Neural progenitor cell (in vitro differentiated cells): ENCODE results near the gene TNFRSF9.
"Not testable (repeated sequence)": the region's sequence is repeated elsewhere in the genome, so short reads cannot be mapped to it uniquely, and the experiment has no call there.

Experiments
- CTCF ChIP-seq: fragments of 200-600 bp; sonication (generic); IDR thresholded peaks from 2 replicates; pipeline ENCODE4 v1.5.1; 2017; ENCODE audit warnings: antibody characterized with exemption, mild to moderate bottlenecking
- EZH2 ChIP-seq: fragments of 200-600 bp; sonication (generic); IDR thresholded peaks from 2 replicates; pipeline ENCODE4 v1.6.1; 2017; ENCODE audit warnings: antibody characterized with exemption, mild to moderate bottlenecking, moderate library complexity

- TF ChIP-seq EZH2, CTCF: not testable (repeated sequence)
Measured at GRCh38 chr1:7917971-7918370, 22.7 kb downstream of the TNFRSF9 start.
